ENCODE measurements around the gene PLTP.
A peak's percentile ranks its signal among the peaks of the same experiment; 100 is the strongest.
"Not testable (repeated sequence)": the region's sequence is repeated elsewhere in the genome, so short reads cannot be mapped to it uniquely, and the experiment has no call there.

PLTP gene

DNA sequence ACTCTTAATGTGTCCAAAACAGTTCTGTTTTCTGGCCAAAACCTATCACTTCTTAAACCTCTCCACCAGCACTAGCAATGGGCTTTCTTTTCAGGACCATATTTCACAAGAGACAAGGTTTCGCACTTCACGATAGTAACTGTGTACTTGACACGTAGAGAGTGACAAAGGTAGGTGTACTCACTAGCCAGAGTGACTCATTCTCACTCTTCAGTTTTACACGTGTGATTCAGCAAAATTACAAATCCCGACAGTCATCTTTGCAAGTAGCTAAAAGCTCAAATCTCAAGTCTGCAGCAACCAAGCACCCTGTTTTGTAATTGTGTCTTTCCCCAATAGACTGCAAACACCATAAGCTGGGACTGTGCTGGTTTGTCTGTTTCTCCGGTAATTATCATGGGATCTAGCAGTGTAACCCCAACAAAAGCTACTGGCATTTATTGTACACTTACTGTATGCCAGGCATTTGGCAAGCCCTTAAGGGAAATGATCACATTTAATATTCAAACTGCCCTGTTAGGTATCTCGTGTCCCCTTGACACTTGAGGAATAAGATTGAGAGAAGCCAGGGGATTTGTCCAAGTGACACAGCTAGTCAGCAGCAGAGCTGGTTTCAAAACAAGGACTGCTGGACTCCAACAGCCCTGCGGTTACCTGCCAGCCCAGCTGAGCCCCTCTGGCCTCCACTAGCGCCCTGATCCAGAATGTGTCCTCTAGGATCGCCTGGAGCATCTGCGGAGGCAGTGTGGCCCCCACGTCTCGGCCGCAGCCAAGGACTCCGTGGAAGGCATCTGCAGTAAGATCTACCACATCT, 32.4 kb upstream of the PLTP start:
- DNase-seq: no peak

DNA sequence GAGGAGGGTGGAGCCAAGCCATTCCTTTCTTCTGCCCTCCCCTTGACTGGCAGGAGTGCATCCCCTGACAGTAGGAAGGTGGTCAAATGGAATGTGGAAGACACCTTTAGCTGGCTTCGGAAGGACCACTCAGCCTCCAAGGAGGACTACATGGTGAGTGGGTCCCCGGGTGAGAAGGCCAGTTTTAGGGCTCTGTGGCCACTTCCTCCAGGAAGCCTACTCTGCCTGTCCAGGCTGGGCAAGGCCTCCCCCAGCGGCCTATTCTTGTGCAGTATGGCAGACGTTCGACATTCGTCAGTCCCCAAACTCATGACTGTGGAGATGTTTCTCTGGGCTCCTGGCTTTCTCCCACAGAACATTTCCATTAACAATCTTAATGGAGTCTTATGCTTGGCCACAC, 31.7 kb upstream of the PLTP start:
- DNase-seq: no peak

DNA sequence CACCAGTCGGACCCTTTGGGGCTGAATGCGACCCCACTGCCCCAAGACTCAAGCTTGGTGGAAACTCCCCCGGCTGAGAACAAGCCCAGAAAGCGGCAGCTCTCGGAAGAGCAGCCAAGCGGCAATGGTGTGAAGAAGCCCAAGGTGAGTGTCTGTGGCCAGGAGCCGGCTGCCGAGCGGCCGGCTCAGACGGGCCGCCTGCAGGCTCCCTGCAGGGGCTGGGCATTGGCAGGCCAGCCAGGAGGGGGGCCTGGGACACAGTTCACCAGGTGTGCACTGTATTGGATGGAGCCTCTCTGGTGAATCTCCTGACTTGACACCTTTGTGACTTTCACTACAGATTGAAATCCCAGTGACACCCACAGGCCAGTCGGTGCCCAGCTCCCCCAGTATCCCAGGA, 28.5 kb upstream of the PLTP start:
- no peak for DNase-seq

DNA sequence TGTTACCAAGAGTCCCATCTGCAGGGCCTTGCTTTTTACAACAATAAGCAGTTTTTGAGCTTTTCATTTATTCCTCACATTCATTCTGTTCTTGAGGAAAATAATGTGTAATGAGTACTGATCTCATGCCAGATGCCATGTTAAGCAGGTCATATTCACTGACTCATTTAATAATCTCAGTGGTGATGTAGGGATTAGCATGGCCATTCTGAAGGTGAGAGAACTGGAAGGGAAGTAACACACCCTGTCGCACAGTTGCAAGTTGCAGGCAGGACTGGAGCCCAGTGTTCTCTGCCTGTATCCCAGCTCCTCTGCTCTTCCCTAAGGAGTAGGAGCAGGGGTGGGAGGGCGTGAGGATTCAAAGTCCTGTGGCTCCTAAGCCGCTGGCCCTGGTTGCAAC, 28.1 kb upstream of the PLTP start:
- DNase-seq: no peak

DNA sequence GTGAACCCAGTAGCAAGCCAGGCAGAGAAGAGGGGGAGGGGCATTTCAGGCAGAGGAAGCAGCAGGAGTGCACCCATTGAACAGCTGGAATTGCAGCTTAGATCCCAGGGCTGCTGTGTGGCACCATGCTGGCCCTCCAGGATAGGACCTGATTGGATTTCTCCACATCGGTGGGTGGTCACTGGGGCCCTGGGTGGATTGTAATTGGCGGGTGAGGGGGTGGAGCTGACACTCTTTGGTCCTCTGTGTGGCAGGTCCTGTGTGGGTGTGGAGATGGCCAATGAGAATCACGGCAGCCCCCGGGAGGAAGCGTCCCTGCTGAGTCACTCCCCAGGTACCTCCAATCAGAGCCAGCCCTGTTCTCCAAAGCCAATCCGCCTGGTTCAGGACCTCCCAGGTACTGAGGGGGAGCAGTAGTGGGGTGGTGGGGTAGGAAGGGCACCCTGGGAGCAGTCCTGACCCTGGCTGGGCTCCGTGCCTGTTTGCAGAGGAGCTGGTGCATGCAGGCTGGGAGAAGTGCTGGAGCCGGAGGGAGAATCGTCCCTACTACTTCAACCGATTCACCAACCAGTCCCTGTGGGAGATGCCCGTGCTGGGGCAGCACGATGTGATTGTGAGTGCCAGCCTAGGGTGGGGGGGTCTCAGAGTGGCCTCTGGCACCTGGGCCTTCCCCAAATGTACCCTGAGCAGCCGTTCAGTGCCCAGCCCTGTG, 26.9 kb upstream of the PLTP start:
- DNase-seq: no peak

DNA sequence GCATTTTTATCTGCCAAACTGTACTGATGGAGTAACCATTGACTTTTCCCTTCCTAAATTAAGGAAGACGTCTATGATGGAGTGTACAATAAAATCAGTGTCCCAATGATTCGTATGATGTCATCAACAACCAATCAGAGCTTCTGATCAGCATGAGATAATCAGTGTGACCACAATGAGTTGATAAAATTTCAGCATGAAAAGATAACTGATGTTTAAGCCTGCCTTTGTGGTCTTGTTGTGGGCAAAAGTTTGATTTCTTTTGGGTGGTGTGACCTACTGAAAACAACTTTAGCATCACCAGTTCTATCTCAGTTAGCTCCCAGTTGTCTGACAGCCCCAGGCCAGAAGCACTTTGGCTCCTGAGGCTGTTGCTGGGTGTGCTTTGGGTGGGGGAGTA, 25.8 kb upstream of the PLTP start:
- DNase-seq: no peak

DNA sequence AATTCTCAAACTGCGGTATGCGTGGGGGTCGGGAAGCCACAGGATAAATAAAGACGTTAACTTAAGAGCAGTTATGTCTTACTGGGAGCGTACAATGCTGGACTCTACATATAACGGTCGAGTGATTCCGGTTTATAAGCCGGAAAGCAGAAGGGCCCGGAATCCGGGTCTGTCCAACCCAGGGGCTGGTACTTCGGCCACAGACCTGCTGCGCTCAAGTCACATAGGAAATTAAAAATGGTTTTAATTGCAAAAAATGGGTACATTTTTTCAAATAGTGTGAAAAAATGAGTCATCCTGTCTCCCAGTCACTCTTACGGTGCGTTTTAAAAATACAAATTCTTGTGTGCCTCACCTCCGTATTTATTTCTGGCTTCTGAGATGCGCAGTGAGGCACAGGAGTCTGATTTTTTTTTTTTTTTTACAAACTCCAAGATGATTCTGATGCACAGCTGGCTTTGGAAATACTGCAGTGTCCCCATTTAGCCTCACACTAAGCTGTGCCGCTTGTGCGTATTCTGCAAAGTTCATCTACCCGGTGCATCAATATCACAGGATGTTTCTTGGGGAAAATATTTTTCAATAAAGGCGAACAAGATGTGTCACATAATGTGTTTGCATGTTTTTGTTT, 23.6 kb upstream of the PLTP start:
- DNase-seq: peak in 1 of 6 experiments; percentile 81

DNA sequence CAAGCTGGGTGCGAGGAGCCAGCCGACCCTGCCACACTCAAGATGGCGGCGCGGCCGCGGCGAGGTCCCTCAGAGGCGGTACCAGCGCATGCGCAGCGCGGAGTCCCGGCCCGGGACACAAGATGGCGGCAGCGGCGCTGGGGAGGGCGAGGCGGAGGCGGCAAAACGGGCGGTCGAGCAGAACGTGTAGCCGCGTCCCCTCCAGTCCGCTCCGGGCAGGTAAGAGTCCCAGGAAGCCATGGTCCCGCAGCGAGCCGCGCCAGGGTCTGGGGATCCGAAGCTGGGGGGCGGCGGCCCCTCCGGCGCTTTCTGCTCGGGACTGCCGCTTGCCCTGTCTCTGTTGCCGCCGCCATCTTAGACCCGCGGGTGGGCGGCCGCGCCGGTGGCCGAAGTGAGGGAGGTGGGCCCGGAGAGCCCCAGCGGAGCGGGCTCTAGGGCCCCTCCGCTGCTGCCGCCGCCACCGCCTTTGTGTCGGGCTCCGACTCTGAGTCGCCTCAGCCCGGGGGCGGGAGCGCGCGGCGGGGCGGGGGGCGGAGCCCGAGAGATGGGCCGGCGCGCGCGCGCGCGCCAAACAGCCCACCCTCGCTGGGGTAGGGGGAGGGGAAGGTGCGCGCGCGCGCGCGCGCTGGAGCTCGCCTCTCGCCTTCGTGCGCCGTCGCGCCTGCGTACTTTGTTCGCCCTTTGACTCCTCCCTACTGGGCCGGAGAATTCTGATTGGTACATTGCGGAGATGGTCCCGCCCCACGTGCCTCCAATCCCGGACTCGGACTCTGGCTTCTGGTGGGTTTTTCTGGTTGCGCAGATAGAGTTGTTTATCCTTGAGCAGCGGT, 22.8 kb upstream of the PLTP start, which contains the start of gene PCIF1:
PCIF1 (plus strand) TSS at position 98 of the 830 bp plus-strand sequence. CDS start 4,317 bp downstream, outside the sequence.
- peak; percentile 96 to 99 (median 98) for DNase-seq

DNA sequence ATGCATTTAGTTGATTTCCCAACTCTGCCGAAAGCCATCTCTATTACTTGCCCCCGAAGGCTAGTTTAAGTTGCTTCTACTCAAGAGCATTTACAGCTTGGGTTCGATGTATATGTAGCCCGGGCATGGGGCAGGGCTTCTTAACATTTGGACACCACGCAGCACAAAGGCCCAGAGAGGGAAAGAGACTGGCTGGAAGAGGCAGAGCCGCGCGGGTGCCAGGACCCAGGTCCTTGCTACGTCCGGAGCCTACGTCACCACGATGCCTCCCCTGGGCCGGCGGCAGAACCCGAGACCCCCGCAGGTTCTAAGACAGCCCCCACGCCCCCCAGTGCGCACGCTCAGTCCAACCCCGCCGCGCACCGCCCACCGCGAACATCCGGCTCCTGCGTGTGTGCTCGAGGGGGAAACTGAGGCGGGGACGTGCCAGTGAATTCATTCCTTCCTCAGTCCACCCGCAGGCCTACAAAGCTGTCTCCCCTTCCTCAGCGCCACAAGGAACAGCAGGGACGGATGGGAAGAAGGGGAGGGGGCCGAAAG, 22.2 kb upstream of the PLTP start:
- peak in 2 of 6 experiments; percentile 48 to 72 for DNase-seq

DNA sequence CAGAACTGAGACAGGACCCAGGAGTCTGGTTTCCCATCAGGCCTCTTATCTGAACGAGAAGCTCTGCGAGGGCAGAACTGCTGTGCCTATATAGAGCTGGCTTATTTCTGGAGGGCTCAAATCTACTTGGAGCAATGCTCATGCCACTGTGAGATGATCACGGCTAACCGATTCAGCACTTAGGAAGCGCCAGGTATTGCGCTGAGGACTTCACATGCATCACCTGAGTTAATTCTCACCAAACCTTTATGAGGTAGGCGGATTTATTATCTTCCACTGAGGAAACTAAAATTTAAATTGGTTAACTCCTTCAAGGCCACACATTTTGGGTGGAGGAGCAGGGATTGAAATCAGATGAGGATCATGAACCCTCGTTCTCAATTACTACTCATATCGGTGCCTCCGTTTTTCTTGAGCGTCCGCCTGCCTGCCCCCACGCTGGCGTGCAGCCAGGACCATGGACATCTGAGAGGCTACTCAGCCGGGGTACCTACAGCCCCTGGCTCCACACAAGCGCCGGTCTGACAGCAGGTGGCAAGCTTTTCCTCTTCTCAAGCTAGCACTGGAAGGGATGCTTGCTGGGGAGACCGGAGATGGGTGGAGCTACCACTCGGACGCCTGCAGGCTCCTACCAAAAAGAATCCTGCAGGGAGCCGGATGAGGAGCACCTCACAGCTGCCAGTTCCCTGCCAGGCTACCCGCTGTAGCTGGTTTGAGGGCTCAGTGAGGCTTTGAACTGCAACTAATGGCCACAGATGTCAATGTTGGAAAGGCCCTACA, 21.5 kb upstream of the PLTP start:
- DNase-seq: peak; percentile 25 to 78 (median 58)

DNA sequence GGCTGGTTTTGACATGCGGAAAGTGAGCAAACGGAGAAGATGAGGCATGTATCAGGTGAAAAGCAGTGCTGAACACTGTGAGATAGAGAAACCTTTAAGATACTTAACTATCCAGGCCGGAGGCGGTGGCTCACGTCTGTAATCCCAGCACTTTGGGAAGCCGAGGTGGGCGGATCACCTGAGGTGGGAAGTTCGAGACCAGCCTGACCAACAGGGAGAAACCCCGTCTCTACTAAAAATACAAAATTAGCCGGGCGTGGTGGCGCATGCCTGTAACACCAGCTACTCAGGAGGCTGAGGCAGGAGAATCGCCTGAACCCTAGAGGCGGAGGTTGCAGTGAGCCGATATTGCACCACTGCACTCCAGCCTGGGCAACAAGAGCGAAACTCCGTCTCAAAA, 19.7 kb upstream of the PLTP start:
- not testable (repeated sequence) for DNase-seq

DNA sequence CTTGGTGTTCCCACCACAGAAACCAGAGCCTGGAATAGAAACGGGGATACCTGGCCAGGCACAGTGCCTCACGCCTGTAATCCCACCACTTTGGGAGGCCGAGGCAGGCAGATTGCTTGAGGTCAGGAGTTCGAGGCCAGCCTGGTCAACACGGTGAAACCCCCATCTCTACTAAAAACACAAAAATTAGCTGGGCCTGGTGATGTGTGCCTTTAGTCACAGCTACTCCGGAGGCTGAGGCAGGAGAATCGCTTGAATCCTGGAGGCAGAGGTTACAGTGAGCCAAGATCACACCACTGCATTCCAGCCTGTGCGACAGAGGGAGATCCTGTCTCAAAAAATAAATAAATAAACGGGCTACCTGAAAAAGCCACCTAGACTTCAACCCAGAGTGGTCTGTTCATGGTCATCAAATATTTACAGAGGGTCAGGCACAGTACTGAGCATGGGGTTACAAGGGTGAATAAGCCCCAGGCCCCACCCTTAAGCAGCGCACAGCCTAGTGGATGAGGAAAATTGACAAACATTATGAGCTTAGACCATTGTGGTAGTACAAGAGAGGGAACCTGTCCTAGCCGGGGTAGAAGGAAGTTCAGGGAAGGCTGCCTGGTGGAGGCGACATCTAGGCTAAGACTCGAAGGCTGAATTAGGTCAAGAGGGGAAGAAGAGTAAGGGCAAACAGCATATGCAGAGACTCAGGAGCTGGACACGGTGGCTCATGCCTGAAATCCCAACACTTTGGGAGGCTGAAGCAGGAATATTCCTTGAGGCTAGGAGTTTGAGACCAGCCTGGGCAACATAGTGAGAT, 15.3 kb upstream of the PLTP start:
- no peak for DNase-seq

DNA sequence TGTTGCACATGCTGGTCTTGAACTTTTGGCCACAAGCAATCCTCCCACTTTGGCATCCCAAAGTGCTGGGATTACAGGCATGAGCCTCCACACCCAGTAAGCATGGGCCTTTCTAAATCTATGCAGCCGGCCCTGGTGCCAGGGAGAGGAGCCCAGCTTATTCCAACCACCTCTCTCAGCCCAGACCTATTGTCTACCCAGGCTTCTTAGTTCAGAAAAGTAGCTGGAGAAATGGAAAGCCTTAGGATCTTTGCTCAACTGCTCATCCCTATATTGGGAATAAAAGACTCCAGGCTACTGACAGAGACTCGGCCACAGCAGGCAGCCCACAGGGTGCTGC, 14.7 kb upstream of the PLTP start:
- no peak for DNase-seq

DNA sequence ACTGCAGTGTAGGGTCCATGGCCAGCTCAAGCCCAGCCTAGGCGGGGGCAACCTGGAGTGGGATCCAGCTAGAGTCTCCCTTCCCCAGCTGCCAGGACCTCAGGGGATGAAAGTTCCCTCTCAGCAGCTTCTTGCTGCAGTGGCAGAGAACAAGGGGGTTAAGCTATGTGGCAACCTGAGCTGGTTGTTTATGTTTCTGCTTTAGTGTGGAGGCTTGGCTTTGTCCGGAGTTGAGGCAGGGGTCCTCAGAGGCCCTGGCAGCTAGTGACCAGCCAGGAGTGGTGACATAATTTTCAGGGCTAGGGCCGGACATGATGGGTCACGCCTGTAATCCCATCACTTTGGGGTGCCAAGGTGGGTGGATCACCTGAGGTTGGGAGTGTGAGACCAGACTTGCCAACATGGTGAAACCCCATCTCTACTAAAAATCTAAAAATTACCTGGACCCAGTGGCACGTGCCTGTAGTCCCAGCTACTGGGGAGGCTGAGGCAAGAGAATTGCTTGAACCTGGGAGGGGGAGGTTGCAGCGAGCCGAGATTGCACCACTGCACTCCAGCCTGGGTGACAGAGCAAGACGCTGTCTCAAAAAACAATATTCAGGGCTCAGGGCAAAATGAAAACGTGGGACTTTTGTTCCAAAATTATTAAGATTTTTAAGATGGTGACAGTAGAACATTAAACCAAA, 14.0 kb upstream of the PLTP start:
- DNase-seq: no peak

DNA sequence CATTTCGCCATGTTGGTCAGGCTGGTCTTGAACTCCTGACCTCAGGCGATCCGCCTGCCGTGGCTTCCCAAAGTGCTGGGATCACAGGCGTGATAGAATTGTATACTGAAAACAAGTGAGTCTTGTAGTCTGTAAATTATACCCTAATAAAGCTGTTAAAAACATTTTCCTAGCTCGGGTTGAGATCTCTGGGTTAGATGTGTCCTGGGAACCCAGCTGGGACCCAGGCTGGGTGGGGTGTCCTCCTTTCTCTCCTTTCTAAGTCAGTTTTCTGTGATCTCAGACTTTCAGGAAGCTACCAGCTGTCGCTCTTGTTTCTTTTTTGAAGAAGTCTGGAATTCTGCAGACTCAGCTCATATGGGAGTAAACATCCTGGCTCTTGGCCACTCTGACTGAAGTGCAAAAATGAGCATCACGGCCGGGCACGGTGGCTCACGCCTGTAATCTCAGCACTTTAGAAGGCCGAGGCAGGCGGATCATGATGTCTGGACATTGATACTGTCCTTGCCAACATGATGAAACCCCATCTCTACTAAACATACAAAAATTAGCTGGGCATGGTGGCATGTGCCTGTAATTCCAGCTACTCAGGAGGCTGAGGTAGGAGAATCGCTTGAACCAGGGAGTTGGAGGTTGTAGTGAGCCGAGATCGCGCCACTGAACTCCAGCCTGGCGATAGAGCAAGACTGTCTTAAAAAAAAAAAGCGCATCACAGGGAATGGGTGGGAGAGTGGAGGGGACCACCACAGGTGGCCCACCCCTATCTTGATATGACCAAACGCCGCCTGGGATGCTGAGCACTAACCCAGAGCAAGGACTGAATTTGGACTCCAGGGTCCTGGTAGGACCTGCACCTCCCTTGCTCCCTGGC, 12.7 kb upstream of the PLTP start:
- no peak for DNase-seq

DNA sequence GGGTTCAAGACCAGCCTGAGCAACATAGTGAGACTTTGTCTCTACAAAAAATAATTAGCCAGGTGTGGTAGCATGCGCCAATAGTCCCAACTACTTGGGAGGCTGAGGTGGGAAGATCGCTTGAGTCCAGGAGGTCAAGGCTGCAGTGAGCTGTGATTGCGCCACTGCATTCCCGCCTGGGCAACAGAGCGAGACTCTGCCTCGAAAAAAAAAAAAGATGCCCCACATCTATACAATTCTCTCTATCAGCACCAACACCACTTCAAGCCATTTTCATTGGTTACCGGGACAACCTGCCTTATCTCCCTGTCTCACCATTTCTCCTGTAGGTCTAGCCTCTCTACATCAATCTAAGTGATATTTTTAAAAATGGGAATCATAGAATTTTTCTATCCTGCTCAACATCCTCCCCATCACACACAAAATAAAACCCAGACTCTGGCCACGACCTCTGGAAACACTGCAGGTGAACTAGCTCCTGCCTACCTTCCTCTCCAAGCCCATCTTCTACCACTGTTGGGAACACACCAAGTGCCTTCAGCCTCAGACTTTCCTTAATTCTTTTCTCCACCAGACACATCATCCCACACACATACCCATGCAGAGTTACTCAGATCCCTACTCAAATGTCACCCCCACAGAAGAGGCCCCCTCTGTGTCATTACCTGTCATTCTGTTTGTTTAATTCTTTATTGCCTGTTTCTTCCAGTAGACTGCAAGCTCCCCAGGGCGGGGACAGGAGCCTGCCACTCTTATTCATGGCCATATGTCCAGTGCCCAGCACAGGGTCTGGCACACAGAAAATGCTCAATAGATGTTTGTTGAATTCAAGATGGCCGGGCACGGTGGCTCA, 9.6 kb upstream of the PLTP start:
- no peak for DNase-seq

DNA sequence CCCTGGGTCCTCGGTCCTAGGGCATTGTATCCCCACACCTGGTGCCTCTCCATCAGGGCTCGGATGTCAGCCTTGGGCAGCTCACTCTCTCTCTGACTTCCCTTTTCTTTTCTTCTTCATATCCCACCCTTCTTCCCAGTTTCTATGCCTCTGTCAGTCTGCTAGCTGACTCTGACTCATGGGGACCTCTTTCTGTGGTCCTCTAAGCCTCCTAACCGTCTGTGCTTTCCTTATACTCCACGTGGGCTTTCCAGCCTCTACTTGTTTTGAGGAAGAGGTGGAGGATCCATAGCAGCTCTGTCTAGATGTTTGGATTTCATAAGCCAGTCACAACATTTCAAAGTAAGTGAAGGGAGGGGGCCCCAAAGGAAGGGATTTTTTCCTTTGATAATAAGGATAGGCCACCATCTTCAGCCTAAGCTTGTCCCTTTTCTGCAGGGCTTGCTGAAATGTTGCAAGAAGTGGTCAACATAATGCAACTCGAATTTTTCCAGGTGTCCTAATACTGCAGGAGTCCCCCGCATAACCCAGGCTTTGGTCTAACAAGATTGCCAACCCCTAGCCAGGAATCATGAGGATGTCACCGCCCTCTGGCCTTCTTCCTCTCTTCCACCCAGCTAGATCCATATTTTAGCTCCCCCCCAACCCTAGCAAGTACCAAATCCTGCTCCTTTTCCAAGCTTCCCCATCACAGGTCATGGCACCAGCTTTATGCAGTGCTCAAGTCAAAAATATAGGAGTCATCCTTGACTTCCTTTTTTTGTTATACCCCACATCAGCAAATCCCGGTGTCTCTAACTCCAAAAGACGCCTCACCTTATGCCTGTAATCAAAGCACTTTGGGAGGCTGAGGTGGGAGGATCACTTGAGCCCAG, 8.7 kb upstream of the PLTP start:
- no peak for DNase-seq

Measured in stimulated activated naive CD4-positive, alpha-beta T cell (primary cell).